HL-60 (cell line): ENCODE results near the gene MLLT1.

Experiments used
- POLR2AphosphoS5 ChIP-seq: IDR thresholded peaks from 2 replicates; pipeline ENCODE4 v1.6.1; 2012; ENCODE audit warnings: low read depth
- SPI1 ChIP-seq: IDR thresholded peaks from 2 replicates; pipeline ENCODE4 v1.6.1; 2012; ENCODE audit warnings: low read depth, mild to moderate bottlenecking, borderline replicate concordance
- TF ChIP-seq, protein P1 (sequence below): IDR thresholded peaks from 2 replicates; pipeline ENCODE4 v1.6.1; 2012; ENCODE audit warnings: low read depth; ENCODE audit not compliant: insufficient replicate concordance
- TF ChIP-seq, protein P2 (sequence below): IDR thresholded peaks from one replicate; pipeline ENCODE4 v1.5.1; 2011; ENCODE audit warnings: low read length, control low read depth, inconsistent platforms; ENCODE audit not compliant: insufficient read depth

DNA sequence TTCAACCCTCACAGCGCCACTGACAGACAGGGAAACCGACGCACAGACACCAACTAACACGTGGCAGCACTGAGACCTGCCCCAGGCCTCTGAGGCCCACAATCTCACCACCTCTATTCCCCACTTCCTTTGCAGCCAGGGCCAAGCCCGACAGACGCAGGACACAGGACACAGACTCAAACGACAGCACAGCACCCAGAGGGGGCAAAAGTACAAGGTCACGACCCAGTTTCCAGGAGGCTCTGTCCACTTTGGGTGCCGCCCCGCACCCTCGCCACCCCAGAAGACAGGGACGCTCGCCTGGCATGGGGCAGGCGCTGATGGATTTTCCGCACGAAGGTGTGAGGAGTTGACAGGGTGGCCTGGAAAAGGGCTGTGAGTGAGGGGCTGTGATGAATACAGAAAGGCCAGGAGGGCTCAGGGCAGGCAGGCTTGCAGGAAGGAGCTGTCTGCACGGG is 48.8 kb downstream of the MLLT1 start:
- no peak for TF ChIP-seq POLR2AphosphoS5
- TF ChIP-seq, protein P1, sequence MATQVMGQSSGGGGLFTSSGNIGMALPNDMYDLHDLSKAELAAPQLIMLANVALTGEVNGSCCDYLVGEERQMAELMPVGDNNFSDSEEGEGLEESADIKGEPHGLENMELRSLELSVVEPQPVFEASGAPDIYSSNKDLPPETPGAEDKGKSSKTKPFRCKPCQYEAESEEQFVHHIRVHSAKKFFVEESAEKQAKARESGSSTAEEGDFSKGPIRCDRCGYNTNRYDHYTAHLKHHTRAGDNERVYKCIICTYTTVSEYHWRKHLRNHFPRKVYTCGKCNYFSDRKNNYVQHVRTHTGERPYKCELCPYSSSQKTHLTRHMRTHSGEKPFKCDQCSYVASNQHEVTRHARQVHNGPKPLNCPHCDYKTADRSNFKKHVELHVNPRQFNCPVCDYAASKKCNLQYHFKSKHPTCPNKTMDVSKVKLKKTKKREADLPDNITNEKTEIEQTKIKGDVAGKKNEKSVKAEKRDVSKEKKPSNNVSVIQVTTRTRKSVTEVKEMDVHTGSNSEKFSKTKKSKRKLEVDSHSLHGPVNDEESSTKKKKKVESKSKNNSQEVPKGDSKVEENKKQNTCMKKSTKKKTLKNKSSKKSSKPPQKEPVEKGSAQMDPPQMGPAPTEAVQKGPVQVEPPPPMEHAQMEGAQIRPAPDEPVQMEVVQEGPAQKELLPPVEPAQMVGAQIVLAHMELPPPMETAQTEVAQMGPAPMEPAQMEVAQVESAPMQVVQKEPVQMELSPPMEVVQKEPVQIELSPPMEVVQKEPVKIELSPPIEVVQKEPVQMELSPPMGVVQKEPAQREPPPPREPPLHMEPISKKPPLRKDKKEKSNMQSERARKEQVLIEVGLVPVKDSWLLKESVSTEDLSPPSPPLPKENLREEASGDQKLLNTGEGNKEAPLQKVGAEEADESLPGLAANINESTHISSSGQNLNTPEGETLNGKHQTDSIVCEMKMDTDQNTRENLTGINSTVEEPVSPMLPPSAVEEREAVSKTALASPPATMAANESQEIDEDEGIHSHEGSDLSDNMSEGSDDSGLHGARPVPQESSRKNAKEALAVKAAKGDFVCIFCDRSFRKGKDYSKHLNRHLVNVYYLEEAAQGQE = no peak
- TF ChIP-seq, protein P2, sequence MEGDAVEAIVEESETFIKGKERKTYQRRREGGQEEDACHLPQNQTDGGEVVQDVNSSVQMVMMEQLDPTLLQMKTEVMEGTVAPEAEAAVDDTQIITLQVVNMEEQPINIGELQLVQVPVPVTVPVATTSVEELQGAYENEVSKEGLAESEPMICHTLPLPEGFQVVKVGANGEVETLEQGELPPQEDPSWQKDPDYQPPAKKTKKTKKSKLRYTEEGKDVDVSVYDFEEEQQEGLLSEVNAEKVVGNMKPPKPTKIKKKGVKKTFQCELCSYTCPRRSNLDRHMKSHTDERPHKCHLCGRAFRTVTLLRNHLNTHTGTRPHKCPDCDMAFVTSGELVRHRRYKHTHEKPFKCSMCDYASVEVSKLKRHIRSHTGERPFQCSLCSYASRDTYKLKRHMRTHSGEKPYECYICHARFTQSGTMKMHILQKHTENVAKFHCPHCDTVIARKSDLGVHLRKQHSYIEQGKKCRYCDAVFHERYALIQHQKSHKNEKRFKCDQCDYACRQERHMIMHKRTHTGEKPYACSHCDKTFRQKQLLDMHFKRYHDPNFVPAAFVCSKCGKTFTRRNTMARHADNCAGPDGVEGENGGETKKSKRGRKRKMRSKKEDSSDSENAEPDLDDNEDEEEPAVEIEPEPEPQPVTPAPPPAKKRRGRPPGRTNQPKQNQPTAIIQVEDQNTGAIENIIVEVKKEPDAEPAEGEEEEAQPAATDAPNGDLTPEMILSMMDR = no peak
- TF ChIP-seq SPI1 = no peak
